NOMO-1 treated with dmso at 0.1 percent for 144 hours (cell line): ENCODE results near the gene LMNA.
"Not testable (repeated sequence)": the region's sequence is repeated elsewhere in the genome, so short reads cannot be mapped to it uniquely, and the experiment has no call there.

Experiments used
- DNase-seq: peaks from one replicate; lab custom pipeline; 2025; ENCODE audit not compliant: unreplicated experiment; lab: John Stamatoyannopoulos, UW

The LMNA gene

GRCh38 chr1:156121005-156121404, 6.5 kb downstream of the LMNA start:
- not testable (repeated sequence) for DNase-seq

- DNase-seq: no peak
Observed at GRCh38 chr1:156121457-156121856, 6.9 kb downstream of the LMNA start.

GRCh38 chr1:156122086-156122485, 7.6 kb downstream of the LMNA start:
- no peak for DNase-seq

GRCh38 chr1:156122519-156123355, 8.2 kb downstream of the LMNA start:
- no peak for DNase-seq

- DNase-seq: peak; percentile 62
Observed at GRCh38 chr1:156123356-156124196, 9.1 kb downstream of the LMNA start.

DNA sequence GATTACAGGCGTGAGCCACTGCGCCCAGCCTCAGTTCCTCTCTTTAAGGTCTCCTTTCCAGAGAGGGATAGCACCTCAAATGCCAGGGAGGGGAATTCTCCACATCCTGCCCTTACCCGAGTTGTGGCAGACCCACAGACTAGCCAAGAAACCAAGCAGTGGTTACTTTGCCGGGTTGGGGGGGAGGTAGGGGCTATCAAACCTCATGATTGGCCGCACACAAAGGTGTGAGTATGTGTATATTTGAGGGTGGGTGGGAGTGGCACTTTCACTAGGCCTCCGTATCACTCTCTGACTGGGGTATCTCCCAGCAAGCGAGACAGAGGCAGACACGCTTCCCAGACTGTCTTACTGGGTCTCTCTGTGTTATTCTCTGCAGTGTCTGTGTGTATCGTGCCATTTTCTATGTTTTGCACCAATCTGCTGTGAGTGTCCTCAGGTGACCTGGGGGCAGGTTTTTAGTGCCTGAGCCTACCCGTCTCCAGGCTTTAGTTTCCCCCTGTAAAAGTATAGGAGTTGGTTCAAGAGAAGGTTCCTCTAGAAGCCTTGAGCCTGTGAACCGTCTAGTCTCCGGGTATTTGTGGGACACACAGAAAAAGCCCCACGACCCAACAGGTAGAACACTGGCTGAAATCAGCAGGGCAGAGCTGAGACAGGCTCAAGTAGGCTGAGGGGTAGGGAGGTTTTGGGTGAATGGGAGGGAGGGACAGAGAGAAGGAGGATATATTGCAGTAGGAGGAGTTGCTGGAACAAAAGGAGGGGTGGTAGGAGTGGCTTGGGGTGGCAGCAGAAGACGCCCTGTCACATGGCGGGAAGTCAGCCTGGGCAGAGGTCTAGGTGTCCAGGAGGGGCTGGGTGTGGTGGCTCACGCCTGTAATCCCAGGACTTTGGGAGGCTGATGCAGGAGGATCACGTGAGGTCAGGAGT, 10.3 kb downstream of the LMNA start:
- DNase-seq: peak; percentile 60

DNA sequence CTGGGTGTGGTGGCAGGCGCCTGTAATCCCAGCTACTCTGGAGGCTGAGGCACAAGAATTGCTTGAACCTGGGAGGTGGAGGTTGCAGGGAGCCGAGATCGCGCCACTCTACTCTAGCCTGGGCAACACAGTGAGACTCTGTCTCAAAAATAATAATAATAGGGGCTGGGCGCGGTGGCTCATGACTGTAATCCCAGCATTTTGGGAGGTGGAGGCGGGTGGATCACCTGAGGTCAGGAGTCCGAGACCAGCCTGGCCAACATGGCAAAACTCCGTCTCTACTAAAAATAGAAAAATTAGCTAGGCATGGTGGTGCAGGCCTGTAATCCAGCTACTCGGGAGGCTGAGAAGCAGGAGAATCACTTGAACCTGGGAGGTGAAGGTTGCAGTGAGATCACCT, 11.0 kb downstream of the LMNA start:
- not testable (repeated sequence) for DNase-seq

- peak; percentile 79 for DNase-seq
Observed at GRCh38 chr1:156126043-156126629, 11.6 kb downstream of the LMNA start.

- peak; percentile 88 for DNase-seq
Observed at GRCh38 chr1:156126630-156127534, 12.4 kb downstream of the LMNA start.

DNA sequence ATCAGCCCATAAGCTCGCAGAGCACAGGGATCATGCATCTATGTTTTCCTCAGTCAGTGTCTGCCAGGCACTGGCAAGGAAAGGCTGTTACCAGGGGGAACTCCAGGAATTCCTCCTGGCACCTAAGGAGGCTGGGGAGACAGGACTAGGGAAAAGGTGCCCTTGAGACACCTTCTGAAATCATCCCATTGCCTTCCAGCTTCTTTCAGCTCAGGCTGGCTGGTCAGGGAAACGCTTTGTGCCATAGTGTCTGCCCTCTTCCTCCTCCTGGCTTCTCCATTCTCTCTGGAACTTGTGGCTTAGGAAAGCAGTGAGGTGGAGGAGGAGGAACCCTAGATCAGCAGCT, 13.8 kb downstream of the LMNA start:
- DNase-seq: no peak

DNA sequence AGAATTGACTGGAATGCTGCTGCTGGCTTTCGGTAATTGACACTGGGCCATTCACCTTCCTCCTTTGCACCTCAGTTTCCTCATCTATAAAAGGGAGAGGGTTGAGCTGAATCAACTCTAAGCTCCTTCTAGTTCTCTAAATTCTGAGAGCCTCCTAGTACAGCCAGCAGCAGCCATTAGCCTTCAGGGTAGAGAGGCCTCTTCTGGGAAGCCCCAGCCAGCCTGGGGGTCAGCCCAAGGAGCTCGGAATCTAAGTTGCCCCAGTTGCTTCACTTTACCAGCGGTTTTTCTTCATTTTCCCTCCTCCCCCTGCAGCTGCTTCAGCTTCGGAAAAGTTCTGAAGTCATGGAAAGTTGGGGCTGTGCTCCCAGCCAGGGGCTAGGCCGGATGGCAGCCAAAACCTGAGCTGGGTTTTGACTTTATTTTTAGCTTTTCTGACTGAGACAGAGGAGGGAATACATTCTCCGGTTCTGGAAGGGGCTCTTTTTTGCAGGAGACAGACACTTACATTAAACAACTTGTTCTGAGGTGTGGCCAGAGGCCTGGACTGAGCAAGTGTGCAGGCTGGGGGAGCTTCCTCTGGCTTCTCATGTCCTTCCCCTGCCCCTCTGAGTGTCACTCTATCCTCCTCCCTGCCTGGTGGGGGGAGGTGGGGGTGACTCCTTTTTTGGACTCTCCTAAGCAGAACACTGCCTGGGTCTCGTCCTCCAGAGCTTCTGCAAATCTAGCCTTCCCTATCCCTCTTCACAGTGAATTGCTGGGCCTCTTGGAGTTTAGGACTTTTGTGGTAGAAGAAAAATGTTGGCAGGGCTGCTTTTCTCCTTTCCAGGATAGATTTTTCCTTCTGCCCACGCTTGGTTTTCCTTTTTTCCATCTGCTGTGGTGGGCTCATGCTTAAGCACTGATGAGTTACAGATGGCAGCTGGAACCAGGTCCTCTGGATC, 14.4 kb downstream of the LMNA start:
- no peak for DNase-seq

DNA sequence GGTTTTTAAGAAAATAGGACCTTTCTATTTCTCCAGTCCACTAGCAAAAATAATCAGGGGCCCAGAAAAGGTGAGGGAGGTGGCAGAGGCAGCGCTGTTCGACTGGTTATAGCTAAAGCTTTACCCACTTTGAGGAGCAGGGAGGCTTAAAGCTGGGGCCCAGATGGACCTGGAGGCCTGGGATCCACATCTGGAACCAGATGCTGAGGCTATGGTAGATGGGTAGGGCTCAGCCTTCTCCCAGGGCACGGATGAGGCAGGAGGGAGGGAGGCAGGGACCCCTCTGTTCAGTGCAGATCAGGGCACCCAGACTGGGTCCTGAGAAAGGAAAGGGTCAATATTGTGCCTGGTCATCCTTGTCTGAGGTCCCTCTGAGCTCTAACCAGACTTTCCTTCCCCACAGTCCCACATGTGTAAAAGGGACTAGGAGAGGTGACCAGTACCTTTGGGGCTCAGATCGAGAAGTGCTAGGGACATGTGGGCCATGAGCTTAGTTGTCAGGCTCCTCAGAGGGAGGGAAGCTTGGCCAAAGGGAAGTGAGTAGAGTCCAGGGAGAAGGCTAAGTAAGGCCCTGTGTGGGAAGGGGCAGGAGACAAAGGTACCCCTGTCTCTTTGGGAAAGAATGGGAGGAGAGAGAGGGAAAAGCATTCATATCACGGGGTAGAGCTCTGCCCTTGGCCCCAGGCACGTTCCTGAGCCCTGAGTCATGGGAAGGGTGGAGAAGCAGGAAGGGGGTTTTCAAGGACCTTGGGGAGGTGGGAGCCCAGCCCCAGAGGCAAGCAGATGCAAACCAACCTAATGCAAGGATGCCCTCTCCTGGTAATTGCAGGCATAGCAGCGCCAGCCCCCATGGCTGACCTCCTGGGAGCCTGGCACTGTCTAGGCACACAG, 15.4 kb downstream of the LMNA start:
- DNase-seq: no peak

DNA sequence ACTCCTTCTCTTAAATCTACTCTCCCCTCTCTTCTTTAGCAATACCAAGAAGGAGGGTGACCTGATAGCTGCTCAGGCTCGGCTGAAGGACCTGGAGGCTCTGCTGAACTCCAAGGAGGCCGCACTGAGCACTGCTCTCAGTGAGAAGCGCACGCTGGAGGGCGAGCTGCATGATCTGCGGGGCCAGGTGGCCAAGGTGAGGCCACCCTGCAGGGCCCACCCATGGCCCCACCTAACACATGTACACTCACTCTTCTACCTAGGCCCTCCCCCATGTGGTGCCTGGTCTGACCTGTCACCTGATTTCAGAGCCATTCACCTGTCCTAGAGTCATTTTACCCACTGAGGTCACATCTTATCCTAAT, 16.0 kb downstream of the LMNA start:
- DNase-seq: no peak

- no peak for DNase-seq
Observed at GRCh38 chr1:156134716-156135435, 20.4 kb downstream of the LMNA start.

DNA sequence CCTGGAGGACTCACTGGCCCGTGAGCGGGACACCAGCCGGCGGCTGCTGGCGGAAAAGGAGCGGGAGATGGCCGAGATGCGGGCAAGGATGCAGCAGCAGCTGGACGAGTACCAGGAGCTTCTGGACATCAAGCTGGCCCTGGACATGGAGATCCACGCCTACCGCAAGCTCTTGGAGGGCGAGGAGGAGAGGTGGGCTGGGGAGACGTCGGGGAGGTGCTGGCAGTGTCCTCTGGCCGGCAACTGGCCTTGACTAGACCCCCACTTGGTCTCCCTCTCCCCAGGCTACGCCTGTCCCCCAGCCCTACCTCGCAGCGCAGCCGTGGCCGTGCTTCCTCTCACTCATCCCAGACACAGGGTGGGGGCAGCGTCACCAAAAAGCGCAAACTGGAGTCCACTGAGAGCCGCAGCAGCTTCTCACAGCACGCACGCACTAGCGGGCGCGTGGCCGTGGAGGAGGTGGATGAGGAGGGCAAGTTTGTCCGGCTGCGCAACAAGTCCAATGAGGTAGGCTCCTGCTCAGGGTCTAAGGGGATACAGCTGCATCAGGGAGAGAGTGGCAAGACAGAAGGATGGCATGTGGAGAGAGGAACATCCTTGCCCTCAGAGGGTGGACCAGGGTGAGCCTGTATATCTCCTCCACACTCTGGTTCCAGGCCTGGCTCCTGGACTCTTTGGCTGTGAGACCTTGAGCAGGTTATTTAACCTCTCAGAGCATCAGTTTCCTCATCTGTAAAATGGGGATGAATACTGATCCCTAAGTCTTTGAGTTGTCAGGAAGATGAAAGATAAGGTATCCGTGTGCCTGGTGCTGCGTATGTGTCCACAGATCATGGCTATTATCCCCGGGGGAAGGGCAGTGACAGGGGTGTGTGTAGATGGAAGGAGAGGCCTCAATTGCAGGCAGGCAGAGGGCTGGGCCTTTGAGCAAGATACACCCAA, 21.7 kb downstream of the LMNA start:
- DNase-seq: no peak

DNA sequence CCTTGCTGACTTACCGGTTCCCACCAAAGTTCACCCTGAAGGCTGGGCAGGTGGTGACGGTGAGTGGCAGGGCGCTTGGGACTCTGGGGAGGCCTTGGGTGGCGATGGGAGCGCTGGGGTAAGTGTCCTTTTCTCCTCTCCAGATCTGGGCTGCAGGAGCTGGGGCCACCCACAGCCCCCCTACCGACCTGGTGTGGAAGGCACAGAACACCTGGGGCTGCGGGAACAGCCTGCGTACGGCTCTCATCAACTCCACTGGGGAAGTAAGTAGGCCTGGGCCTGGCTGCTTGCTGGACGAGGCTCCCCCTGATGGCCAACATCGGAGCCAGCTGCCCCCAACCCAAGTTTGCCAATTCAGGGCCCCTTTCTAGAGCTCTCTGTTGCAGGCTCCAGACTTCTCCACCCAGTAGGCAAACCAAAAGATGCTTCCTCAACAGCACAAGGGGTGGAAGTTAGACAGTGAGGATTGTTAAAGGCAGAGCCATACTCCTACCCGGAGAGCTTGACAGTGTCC, 22.5 kb downstream of the LMNA start:
- DNase-seq: no peak
